GM18502 (cell line): ENCODE results near the gene KLHL29.
"Not testable (repeated sequence)": the region's sequence is repeated elsewhere in the genome, so short reads cannot be mapped to it uniquely, and the experiment has no call there.

Source experiments
- ATAC-seq: cut with Tn5 transposase; IDR thresholded peaks from one replicate; pipeline ENCODE4 v1.9.1; 2021; ENCODE audit warnings: mild to moderate bottlenecking; ENCODE audit not compliant: unreplicated experiment, poor library complexity

KLHL29 gene

GRCh38 chr2:23384551-23385343 lies at the start of gene KLHL29:
KLHL29 (plus strand) TSS chr2:23385179; CDS start chr2:23562197, 177,018 bp downstream.
- peak; percentile 60 for ATAC-seq

GRCh38 chr2:23335550-23335949 lies 49.4 kb upstream of the KLHL29 start:
- ATAC-seq, result no peak

DNA sequence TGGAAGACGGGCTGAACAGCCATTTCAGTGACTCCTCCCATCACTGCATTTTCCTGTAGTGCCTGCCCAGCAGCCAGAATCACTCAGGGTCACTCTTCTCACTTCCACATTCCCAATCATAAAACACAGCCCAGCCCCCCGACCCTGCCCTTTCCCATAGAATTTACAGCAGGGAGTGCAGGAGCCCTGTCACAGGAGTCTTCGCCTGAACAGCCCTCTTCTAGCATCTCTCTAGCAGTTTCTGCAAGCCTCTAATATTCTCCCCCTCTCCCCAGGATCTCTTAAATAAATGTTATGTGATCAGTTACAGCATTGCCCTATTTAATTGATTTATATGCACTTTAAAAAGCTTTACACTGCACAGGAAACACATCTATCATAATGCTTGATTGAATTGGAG lies 42.9 kb upstream of the KLHL29 start:
- no peak for ATAC-seq

GRCh38 chr2:23346029-23346428 lies 39.0 kb upstream of the KLHL29 start:
- no peak for ATAC-seq

- ATAC-seq, result no peak
Measured at GRCh38 chr2:23346781-23347180, 38.2 kb upstream of the KLHL29 start.

DNA sequence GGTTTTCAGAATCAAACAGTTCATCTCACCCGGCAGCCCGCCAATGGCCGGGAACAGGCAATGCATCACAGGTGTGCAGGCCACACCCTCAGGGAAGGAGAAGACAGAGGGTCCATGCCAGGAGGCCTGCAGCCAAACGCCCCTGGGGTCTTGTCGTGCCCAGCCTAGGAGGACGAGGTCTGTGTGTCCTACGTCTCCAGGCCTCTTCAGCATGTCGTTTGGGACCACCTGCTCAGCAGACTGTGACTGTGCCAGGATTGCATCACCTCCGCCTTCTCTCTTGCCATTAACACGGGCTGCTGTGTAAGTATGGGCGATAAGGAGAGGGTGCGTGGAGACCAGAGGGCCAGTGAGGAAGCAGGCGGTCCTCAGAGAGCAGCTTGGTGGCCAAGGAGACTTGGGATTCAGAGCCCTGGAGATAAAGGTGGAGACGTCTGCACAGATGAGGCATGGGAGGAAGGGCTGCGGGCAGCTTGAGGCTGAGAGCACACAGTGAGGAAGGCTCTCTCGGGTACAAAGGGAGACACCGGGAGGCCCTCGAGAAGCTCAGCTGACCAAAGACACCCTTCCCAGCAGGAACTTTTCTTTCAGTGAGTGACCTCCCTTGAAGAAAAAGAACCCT lies 37.4 kb upstream of the KLHL29 start:
- ATAC-seq, result no peak

- not testable (repeated sequence) for ATAC-seq
Measured at GRCh38 chr2:23348093-23348481, 36.9 kb upstream of the KLHL29 start.

GRCh38 chr2:23349508-23349907 lies 35.5 kb upstream of the KLHL29 start:
- ATAC-seq, result no peak

- no peak for ATAC-seq
Measured at GRCh38 chr2:23350041-23350791, 34.8 kb upstream of the KLHL29 start.

- ATAC-seq, result no peak
Measured at GRCh38 chr2:23350792-23351355, 34.1 kb upstream of the KLHL29 start.

DNA sequence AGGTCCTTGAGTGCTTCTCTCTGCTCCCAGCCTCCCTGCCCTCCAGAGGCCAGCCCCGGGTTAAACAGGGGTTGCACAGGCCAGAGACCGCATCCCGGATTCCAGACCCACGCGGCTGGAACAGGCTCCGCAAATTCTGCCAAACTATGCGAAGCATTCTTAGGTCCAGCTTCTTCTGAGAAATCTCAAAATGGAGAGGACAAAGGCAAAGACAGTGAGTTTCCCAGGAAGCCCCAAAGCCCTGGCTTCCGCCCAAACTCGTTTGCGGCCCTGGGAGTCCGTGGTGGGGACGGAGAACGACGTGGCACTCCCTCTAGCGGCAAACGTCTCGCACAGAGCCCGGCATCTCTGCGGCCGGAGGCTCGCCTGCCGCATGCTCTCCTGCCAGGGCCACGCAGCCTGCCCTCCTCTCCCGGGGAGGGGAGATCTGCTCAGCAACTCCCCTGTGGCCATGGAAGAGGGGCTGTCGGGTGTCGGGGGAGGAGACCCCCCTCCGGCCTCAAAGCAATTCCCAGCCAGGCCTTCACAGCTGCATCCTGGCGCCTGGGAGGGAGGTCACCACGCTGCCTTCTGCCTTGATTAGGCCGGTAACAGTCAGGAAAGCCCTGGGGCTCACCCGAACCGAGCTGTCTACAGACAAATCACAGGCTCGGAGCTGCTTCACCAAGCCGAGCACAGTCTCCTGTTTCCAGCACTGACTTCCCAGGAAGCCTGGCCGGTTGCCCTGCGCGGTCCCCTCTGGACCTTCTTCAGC lies 33.4 kb upstream of the KLHL29 start:
- ATAC-seq, result peak; percentile 92

DNA sequence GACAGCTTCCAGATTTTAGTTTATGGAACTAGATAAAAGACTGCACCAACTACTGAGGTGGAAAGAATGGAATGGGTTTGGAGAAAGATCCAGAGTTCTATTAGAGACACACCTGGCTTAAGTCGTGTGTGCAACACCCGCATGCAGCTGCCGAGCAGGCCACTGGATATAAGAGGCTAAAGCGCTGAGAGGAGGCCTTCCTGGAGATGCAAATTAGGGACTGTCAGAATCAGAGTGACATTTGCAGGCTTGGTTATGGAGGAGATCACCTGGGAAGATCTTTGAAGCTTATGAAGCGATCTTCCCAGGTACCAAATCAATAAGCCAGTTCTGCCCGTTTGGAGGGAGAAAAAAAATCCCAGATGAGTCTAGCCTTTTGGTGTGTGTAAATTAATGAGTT lies 30.4 kb upstream of the KLHL29 start:
- peak; percentile 88 for ATAC-seq

GRCh38 chr2:23355001-23355400 lies 30.0 kb upstream of the KLHL29 start:
- no peak for ATAC-seq

- no peak for ATAC-seq
Measured at GRCh38 chr2:23356711-23357110, 28.3 kb upstream of the KLHL29 start.

- no peak for ATAC-seq
Measured at GRCh38 chr2:23359631-23360567, 25.1 kb upstream of the KLHL29 start.

GRCh38 chr2:23360571-23361125 lies 24.3 kb upstream of the KLHL29 start:
- no peak for ATAC-seq

- no peak for ATAC-seq
Measured at GRCh38 chr2:23361152-23361551, 23.8 kb upstream of the KLHL29 start.

DNA sequence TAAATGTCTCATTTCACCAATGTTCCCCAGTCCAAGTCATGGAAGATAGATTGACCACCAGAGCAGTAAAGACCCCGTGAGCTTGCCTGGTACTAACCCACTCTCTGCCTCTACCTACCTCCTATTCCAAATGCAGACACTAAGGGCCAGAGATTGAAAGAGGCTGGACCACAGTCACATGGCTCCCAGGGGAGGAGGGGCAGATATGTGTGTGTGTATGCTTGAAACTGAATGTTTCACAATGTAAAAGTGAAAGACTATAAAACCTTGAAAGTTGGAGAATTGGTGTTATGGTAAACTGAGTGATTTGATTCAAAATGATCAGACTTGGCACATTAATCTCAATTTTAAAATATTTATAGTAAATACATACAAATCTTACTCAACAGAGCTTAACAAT lies 21.7 kb upstream of the KLHL29 start:
- no peak for ATAC-seq

DNA sequence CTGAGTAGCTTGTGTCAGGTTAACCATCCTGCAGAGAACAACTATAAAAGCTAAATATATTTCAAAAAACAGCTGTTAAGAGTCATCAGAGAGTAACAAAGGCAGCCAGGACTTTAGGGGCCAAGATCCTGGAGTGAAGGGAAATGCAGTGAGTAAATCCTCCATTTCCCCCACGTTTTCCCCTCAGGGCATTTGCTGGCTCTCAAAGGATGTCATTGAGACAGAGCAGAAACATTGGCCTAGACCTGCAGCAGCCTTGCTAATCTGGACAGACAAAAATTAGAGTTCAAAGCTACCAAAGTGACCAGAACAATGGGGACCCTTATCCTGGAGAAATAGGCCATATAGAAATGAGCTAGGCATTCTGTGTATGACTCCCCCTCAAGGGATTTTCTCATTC lies 21.1 kb upstream of the KLHL29 start:
- no peak for ATAC-seq
